H7 (cell line): ENCODE measurements around the gene CNTRL. TPM values are rescaled to one million over a fixed set of nuclear protein-coding genes. Genes with fewer than 3 reads are reported as not detected.
"Not testable (repeated sequence)": the region's sequence is repeated elsewhere in the genome, so short reads cannot be mapped to it uniquely, and the experiment has no call there.

Experiments used
- DNase-seq: peaks from one replicate; pipeline ENCODE4 v3.0.0; 2012
- H3K27me3 ChIP-seq: 2 replicates; pipeline ENCODE4 v1.6.0; 2011; ENCODE audit warnings: mild to moderate bottlenecking, low read length; ENCODE audit not compliant: control insufficient read depth, insufficient read depth
- H3K36me3 ChIP-seq: replicated peaks from 2 replicates; pipeline ENCODE4 v1.5.1; 2011; ENCODE audit warnings: low read length; ENCODE audit not compliant: control insufficient read depth, insufficient read depth
- H3K4me3 ChIP-seq: 2 replicates; pipeline ENCODE4 v1.5.1; 2011; ENCODE audit warnings: low read depth, mild to moderate bottlenecking, control low read depth, low read length, moderate library complexity; ENCODE audit not compliant: insufficient read depth
- total RNA-seq: library from RNA; depleted of rRNA; stranded (reverse); fragments of >200 nt; shearing (Covaris generic); gene quantifications from 2 replicates; pipeline ENCODE4 v1.2.3, GENCODE V29; 2014

The CNTRL gene
- total RNA-seq, 1 experiment from 2014 or later, result 9.3 TPM

- H3K4me3 ChIP-seq, result no peak overlapping the region
These were observed 20.3 kb downstream of the CNTRL start for GRCh38 chr9:121095057-121095456.

GRCh38 chr9:121098567-121099198 is 23.9 kb downstream of the CNTRL start:
- no peak for DNase-seq
- Histone ChIP-seq H3K36me3 (no peaks in the 10 kb centered on the region), H3K27me3 (no peaks in the 10 kb centered on the region), H3K4me3 (no peak overlapping the region)

More at GRCh38 chr9:121095057-121095456, 20.3 kb downstream of the CNTRL start:
- Histone ChIP-seq H3K36me3 (no peaks in the 10 kb centered on the region), H3K27me3 (no peaks in the 10 kb centered on the region)
- no peak for DNase-seq

GRCh38 chr9:121104054-121104453 is 29.3 kb downstream of the CNTRL start:
- not testable (repeated sequence) for H3K4me3 ChIP-seq, H3K27me3 ChIP-seq, H3K36me3 ChIP-seq, DNase-seq

GRCh38 chr9:121105531-121105930 is 30.8 kb downstream of the CNTRL start:
- Histone ChIP-seq H3K4me3 (no peak overlapping the region), H3K27me3 (no peaks in the 10 kb centered on the region)
- DNase-seq, result no peak

GRCh38 chr9:121107029-121107428 is 32.3 kb downstream of the CNTRL start:
- no peaks in the 10 kb centered on the region for H3K27me3 ChIP-seq
- DNase-seq, result peak; percentile 15
- no peak overlapping the region for H3K4me3 ChIP-seq
- H3K36me3 ChIP-seq, result no peaks in the 10 kb centered on the region

More at GRCh38 chr9:121105531-121105930, 30.8 kb downstream of the CNTRL start:
- H3K36me3 ChIP-seq, result no peaks in the 10 kb centered on the region

- Histone ChIP-seq H3K4me3 (no peak overlapping the region), H3K27me3 (no peaks in the 10 kb centered on the region), H3K36me3 (no peaks in the 10 kb centered on the region)
These were observed 33.1 kb downstream of the CNTRL start for GRCh38 chr9:121107881-121108280.

GRCh38 chr9:121115466-121115865 is 40.7 kb downstream of the CNTRL start:
- Histone ChIP-seq H3K27me3 (no peaks in the 10 kb centered on the region), H3K36me3 (no peaks in the 10 kb centered on the region), H3K4me3 (no peak overlapping the region)
- no peak for DNase-seq

More at GRCh38 chr9:121107881-121108280, 33.1 kb downstream of the CNTRL start:
- DNase-seq, result no peak

GRCh38 chr9:121118266-121118665 is 43.5 kb downstream of the CNTRL start:
- H3K36me3 ChIP-seq, result no peaks in the 10 kb centered on the region
- H3K4me3 ChIP-seq, result no peak overlapping the region
- no peaks in the 10 kb centered on the region for H3K27me3 ChIP-seq
- no peak for DNase-seq

- H3K27me3 ChIP-seq, result no peaks in the 10 kb centered on the region
- no peak for DNase-seq
- no peaks in the 10 kb centered on the region for H3K36me3 ChIP-seq
- H3K4me3 ChIP-seq, result no peak overlapping the region
These were observed 45.6 kb downstream of the CNTRL start for GRCh38 chr9:121120386-121120785.

GRCh38 chr9:121121582-121122087 is 46.9 kb downstream of the CNTRL start:
- Histone ChIP-seq H3K4me3 (peak overlapping the region; percentile 30), H3K36me3 (no peaks in the 10 kb centered on the region), H3K27me3 (no peaks in the 10 kb centered on the region)
- peak; percentile 82 for DNase-seq

- no peak for DNase-seq
- Histone ChIP-seq H3K27me3 (no peaks in the 10 kb centered on the region), H3K4me3 (no peak overlapping the region; the same call in 1 of the 2 replicates), H3K36me3 (no peaks in the 10 kb centered on the region)
These were observed 47.7 kb downstream of the CNTRL start for GRCh38 chr9:121122246-121123032.

- no peak for DNase-seq
- Histone ChIP-seq H3K36me3 (no peaks in the 10 kb centered on the region), H3K27me3 (no peaks in the 10 kb centered on the region), H3K4me3 (no peak overlapping the region)
These were observed 49.2 kb downstream of the CNTRL start for GRCh38 chr9:121123816-121124535.

GRCh38 chr9:121125590-121125989 is 50.8 kb downstream of the CNTRL start:
- H3K4me3 ChIP-seq, result no peak overlapping the region
- no peak for DNase-seq
- H3K27me3 ChIP-seq, result no peaks in the 10 kb centered on the region
- no peaks in the 10 kb centered on the region for H3K36me3 ChIP-seq

GRCh38 chr9:121129384-121129783 is 54.6 kb downstream of the CNTRL start:
- DNase-seq, H3K4me3 ChIP-seq: not testable (repeated sequence)

More at GRCh38 chr9:121129384-121129783, 54.6 kb downstream of the CNTRL start:
- H3K36me3 ChIP-seq, H3K27me3 ChIP-seq: not testable (repeated sequence)
